SKM-1 (cell line): ENCODE data around the gene ESYT1.

ENCODE experiments used
- DNase-seq: peaks from one replicate; lab custom pipeline; 2025; ENCODE audit not compliant: unreplicated experiment; lab: John Stamatoyannopoulos, UW

Gene ESYT1

DNA sequence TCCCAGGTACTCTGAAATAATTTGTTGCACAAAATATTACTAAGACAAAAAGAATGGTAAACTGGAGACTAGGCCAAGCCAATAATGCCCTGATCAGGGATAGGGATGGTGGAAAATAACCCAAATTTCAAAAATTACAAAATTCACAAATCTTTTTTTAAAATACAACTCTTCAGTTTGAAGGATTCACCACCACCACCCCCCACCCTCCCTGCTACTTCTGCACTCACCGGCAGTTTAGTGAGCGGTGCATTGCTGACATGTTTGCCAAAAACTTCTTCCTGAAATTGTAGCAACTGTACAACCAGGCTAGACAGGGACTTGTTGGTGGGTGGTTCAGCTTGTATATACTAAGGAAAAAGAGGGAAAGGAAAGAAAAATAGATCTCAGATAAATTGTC lies 58.9 kb downstream of the ESYT1 start:
- no peak for DNase-seq

GRCh38 chr12:56188131-56188777 lies 60.2 kb downstream of the ESYT1 start:
- no peak for DNase-seq

DNA sequence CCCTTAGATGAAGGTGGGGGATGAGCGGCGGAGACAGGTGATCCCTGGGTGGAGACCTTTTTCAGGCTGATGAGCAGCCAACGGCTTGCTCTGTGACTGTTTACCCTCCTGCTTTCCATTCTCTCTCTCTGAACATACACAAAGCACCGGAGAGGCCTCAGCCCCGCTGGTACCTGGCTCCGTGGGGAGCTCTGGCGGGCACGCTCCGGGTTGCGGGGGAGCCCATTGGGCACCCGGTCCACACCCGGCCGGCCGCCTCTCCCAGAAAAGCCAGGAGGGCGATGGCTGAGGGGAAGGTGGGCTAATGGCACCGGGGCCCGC lies 60.7 kb downstream of the ESYT1 start:
- DNase-seq, result no peak

GRCh38 chr12:56189099-56189917 lies 61.2 kb downstream of the ESYT1 start, which contains the start of gene SMARCC2:
SMARCC2 (minus strand) TSS chr12:56189483; CDS start chr12:56189461, 22 bp downstream.
- DNase-seq, result no peak

GRCh38 chr12:56189918-56190694 lies 62.0 kb downstream of the ESYT1 start:
- DNase-seq, result peak; percentile 8

DNA sequence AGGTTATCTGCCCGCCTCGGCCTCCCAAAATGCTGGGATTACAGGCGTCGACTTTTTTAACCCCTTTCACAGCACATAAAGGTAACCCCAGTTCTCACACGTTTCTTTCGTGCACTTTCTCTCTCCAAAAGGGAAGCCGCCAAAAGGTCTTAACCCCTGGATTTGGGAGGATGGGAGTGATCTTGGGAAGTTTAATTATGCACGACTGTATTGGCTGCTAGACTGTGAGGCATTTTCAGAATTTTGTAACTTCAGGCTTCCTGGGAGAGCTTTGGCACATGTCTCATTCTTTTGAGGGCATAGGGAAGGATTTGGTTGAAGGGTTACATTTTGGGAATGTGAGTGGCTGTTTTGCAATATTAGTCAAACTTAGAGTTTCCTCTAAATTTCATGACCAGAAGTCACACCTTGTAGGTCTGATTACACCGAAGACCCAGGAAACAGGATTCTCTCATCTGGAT lies 62.7 kb downstream of the ESYT1 start:
- no peak for DNase-seq

- no peak for DNase-seq
Measured at GRCh38 chr12:56192582-56192981, 64.5 kb downstream of the ESYT1 start.

DNA sequence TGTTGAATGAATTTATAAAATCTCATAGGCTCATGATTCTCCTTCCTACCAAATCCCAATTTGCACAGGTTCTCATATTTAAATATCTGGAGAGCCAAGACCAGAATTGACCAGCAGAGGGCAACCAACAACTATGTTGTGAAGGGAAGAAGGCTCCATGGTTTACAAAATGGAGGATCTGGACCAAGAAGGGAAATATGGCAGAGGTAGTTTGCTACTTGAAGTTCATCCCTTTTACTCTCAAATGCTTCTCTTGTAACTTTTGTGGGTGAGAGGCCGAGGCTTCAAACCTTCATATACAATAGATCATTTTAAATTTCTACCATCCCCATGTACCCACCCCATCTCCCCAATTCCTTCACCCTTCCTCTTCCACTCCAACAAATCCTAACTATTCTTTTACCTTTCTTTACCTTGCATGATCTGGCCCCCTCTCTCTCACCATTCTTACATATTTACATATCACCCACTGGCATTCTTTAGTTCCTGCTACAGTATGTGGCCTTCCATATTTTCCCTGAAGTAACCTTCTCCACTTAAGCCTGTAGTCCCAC lies 65.0 kb downstream of the ESYT1 start:
- peak; percentile 21 for DNase-seq
